HG03378 (cell line): ENCODE measurements around the gene STRAP.

Experiments
- ATAC-seq: cut with Tn5 transposase; IDR thresholded peaks from one replicate; pipeline ENCODE4 v1.9.1; 2021; ENCODE audit warnings: mild to moderate bottlenecking, moderate library complexity; ENCODE audit not compliant: unreplicated experiment

STRAP gene, protein sequence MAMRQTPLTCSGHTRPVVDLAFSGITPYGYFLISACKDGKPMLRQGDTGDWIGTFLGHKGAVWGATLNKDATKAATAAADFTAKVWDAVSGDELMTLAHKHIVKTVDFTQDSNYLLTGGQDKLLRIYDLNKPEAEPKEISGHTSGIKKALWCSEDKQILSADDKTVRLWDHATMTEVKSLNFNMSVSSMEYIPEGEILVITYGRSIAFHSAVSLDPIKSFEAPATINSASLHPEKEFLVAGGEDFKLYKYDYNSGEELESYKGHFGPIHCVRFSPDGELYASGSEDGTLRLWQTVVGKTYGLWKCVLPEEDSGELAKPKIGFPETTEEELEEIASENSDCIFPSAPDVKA

DNA sequence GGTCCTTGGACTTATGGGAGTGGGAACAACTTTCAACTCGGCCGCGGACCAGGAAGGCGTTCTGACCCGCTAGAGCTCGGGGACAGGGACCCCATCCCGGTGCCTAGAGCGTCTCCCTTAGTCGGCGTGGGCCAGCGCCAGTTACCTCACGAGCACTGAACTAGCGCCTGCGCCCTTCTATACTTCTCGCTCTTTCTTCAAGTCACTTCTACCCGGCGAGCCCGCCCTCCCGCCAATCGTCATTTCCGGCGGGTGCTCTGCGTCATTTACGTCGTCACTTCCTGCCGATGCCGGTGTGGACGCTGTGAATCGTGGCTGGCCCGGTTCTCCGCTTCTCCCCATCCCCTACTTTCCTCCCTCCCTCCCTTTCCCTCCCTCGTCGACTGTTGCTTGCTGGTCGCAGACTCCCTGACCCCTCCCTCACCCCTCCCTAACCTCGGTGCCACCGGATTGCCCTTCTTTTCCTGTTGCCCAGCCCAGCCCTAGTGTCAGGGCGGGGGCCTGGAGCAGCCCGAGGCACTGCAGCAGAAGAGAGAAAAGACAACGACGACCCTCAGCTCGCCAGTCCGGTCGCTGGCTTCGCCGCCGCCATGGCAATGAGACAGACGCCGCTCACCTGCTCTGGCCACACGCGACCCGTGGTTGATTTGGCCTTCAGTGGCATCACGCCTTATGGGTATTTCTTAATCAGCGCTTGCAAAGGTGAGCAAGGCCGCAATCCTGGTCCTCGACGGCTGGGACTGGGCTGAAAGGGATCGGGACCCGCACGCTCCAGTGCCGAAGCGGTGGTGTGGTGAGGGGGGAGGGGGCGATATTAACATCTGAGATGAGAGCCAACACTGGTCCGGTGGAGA lies at the start of gene STRAP:
Gene STRAP (plus strand): TSS at position 270 of the 854 bp plus-strand sequence. CDS start 321 bp downstream, at position 591.
- peak; percentile 97 for ATAC-seq

DNA sequence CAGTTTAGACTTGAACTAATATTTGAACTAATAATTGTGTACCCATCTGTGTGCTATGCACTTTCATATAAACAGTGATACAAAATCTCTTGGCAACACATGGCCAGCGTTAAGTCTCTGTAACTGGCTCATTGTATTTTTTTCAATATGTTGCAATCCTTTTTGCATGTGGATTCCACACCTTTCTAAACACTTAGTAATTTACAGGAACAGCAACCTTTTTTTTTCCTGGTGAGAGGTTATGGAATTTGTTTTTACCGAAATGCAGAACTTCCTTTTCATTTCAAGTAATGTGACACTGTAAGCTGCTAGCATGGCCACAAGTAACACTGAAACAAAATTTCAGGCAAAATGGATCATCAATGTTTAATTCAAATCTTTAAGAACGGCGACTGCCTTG lies 47.6 kb upstream of the STRAP start:
- no peak for ATAC-seq

DNA sequence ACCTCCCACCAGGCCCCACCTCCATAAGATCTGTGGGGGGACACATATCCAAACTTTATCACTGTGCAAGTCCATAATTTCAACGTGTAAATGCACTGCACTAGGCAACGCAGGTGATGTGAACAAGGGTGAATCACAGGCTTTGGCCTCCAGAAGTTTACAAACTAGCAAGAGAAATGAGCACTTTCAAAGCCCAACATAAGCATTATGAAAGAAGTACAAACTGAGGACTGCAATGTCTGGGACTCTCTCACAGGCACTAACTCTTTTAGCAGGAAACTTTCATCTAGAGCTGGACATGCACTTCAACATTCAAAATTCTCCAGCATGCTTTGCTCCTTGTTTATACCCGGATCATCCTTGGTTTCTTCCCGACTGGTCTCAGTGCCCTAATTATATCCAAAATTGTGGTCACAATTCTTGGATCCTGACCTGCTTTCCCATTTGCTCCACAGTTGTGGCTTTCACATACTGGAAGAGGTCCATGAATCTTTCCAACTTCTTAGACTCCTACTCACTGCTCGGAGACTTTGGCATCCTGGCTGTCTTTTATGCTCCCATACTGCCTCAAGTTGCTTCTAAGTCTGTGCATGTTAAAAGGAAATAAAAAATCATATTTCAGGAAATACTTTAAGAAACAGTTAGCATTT lies 44.9 kb upstream of the STRAP start:
- ATAC-seq, result no peak

DNA sequence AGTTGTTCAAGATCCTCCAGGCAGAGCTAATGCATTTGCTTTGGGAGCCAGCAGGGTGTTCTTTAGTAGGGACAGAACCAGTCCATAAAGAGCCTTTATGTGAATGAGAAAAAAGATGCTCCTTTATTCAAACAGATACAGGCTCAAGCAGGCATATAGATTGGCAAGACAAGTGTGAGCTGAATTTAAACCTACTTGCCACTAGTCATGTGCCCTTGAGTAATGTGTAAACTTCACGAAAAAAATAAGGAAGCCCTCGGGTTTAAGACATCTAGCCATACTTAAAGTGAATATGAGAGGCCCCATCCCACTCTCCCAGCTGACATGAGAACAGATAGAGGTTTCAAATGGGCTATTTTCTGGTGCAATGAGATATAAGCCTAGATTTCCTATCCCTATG lies 43.1 kb upstream of the STRAP start:
- ATAC-seq, result no peak

DNA sequence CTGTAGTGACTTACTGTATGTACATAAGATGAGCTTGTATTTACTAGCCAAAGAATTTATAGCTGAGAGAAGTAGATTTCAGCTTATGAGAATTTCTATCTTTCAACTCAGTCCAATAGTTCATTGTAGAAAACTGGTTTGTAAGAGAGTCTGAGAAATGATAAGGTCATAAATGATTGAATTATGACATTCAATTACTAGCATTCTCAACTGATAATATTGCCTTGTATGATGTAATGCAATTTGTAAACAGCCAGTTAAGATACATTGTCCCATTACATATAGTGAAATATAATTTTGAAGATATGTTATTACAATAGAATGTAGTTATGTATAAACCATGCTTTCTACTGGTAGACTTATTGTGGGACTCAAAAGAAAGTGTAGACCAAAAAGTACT lies 42.5 kb upstream of the STRAP start:
- ATAC-seq, result no peak

DNA sequence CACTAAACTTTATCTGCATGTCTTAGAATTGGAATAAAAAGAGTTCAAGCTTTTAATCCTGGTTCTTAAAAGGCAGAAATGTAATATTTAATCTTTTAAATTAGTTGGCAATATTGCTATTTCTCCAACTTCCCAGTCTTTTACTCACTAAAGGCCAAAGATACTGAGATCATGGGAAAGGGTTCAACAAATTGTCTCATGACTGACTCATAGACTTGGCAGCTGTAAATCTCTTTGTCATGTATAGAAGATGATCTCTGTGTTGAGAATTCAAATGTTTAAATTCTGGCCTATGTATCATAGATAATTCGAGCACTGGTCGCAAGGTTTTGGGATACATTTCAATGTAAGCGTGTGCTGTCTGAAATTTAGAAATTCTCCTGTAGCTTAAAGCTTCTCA lies 40.1 kb upstream of the STRAP start:
- no peak for ATAC-seq

DNA sequence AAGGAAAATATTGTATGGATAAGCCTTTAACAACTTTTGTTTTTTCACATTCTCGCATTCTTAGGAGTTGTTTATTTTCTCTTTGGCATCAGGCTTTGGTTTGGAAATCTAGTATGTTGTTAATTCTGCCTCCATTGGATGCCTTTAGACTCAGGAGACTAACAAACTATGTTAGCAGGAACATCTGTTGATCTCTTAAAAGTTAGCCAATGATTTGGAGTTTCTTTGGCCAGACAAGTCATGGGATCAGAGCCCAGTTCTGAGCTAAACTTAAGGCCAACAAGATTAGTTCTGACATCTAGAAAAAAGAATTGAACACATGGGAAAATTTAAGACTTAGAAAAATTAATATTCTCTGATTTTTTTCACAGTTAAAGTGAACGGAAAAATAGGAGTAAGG lies 35.3 kb upstream of the STRAP start:
- no peak for ATAC-seq

DNA sequence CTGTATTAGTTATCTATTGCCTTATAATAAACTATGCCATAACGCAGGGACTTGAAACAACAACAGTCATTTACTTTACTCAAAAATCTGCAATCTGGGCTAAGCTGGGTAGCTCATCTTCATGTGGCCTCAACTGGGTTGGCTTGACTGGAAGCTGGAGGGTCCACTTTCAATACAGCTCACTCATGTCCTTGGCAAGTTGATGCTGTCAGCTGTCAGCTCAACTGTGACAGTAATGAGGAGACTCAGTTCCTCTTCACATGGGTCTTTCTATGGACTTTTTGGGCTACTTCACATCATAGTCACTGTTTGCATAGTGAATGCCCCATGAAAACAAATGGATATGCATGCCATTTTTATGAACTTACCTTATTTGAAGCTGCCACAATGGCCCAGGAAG lies 33.6 kb upstream of the STRAP start:
- no peak for ATAC-seq

DNA sequence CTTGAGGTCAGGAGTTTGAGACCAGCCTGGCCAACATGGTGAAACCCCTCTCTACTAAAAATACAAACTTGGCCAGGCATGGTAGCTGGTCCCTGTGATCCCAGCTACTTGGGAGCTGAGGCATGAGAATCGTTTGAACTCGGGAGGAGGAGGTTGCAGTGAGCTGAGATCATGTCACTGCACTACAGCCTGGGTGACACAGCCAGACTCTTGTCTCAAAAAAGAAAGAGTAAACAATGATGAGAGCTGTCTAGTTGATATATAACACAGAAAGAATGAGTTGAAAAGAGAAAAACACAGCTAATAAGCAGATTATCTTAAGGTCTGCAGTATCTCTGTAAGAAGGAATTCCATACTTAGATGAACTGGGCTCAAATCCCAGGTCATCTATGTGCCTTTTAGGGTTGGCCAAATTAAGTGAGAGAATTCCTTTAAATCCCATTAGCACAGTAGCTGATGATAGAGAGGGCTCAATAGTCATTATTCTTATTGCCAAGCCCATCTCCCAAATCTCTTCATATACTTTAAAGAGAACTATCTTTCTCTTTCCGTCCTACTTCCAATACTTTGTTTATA lies 31.1 kb upstream of the STRAP start:
- no peak for ATAC-seq

DNA sequence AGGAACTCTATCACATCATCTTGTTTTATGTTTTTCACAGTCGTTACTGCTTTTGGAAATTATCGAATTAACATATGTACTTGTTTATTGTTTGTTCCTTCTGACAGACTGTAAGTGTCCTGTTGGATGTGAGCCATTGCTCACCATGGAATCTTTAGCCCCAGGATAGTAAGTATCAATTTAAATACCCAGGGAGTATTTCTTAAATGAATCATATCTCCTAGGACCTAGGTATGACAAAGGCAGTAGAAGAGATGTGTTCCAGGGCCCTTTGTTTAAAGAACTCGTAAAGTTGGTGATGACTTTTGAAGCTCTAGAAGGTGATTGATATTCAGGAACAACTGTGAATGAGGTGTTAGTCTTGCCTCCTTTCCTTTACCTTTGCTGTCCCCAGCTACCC lies 30.3 kb upstream of the STRAP start:
- ATAC-seq, result no peak

DNA sequence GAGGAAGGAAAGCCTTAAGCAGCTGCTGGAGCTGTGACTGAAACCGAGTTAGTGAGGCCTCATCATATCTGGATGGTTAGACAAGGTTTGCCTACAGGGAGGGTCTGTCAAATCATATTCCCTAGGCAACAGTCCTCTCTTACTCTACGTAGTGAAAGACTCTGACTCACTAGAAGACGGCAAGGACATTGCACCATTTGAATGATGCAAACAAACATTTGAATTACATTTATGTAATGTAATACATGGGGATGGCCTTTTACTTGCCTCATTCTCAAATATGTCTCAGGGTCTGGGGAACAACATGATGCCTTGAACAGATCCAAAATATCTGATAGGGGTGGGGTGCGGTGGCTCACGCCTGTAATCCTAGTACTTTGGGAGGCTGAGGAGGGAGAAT lies 29.8 kb upstream of the STRAP start:
- ATAC-seq, result no peak

DNA sequence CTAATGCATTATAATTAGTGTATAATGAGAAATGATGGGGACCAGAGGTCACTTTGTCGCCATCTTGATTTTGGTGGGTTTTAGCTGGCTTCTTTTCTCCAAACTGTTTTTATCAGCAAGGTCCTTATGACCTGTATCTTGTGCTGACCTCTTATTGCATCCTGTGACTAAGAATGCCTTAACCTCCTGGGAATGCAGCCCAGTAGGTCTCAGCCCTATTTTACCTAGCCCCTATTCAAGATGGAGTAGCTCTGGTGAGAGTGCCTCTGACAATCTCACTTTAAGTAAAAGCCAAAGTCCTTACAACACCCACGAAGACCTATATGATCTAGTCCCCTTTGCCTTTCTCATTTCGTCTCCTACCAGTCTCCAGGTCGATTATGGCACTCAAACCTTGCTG lies 28.3 kb upstream of the STRAP start:
- no peak for ATAC-seq

DNA sequence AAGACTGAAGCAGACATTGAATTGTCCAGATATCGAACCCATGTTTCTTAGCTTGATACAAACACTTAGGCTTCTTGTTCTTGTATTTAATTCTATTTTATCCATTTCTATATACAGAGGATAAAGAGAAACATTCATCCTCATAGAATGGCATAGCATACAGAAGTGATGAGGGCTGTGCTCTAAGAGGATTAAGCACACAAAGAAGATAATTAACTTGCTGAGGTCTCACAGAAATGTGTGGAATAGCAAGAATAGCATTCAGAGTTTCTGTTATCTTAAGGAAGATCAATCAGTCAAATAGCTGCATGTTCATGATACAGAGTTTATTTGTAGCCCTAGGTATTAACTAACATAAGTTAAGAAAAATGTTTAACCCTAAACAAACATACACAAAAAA lies 27.3 kb upstream of the STRAP start:
- ATAC-seq, result no peak

DNA sequence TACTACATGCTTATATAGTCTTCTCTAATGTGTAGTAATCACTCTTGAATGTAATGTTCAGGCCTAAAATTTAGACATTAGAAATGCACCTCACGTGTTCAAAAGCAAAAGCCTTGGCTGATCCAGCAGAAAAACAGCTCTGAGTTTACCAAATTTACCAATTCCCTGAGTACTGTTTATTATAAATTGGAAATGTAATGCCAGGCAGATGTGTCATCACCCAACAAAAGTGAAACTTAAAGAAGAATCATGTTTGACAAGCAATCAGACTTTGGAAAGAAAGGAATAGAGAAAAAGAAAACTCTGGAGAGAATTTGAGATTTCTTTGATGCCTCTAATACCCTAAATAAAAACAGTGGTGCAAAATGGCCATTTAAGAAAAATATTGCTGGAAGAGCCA lies 26.5 kb upstream of the STRAP start:
- ATAC-seq, result no peak

DNA sequence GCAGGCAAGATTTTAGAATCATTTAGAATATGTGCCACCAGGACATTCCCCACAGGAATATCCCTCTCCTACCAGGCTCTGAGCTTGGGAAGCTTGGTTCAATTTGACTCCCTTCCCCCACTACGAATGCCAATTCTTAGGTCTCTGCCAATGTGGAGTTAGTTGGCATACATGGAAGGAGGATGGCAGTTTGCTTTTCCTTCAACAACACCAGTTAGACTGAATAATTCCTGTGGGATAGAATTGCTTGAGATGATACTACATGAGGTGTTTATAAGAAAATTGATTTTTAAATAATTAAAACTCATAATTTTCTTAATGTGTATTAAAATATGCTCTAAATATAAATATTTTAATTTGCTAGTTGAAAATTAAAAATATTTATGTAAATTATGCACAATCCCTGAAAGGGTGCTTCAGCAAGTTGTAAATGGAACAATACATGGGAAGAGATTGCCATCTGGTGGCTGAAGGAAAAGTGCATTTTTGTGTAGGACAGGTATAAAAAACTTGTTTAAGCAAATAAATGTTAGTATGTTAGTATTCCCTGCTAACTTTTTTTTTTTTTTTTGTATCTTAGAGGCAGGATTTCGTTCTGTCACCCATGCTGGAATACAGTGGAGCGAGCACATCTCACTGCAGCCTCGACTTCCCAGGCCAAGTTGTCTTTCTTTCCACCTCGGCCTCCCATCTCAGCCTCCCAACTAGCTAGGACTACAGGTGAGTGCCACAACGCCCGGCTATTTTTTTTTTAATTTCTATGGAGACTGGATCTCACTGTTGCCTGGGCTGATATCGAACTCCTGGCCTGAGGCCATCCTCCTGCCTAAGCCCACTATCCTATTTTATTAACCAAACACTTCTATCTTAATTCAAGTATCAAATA lies 25.8 kb upstream of the STRAP start:
- ATAC-seq, result no peak

DNA sequence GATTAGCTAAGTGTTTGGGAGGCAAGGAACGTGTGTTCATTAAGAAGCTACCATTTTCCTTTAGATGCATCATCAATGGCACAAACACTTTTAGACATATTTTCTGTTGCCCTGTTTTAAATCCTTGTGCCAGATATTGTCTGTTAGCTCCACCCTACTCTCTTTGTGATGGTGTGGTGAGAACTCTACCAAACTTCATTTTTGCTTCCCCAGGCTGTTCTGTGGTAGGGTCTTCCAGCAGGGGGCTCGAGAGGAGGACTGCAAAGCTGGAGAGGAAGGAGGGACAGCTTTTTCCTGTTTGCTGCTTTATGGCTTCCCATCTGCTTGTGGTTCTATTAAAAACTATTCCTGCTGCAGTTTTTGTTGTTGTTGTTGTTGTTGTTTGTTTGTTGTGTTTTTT lies 23.8 kb upstream of the STRAP start:
- no peak for ATAC-seq

DNA sequence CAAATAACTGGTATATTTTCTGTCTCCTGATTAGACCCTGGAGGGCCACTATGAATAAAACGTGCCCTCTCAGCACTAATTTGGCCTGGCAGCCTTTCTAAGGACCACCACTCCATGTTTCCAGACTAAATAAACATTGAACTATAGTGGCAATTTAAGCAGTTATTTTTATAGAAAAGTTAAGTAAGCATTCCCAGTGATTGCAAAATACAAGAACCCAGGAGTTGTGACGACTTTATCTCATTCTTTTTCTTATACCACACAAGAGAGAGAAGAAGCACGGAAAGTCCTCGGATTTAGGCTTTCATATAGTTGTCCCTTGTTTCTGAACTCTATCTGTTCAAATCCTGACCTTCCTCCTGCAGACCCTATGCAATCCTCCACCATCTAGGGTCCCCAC lies 23.1 kb upstream of the STRAP start:
- no peak for ATAC-seq

DNA sequence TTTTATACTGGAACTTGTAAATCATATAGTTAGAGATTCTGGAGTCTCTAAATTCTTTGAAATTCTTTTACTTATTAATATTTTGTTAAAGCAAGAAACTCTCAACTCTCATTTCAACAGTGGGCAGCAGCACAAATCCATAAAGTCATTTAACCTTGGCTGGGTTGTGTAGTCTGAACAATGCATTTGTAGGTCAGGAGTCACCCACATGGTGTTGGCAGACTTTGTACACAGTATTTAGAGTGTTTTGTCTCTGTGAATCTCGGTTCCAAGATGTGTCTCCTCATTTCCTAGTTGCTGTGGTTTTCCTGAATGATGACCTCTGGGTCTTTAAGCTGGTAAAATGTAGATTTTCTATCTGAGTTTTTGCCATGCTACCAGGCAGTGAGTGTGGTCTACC lies 20.8 kb upstream of the STRAP start:
- ATAC-seq, result no peak

DNA sequence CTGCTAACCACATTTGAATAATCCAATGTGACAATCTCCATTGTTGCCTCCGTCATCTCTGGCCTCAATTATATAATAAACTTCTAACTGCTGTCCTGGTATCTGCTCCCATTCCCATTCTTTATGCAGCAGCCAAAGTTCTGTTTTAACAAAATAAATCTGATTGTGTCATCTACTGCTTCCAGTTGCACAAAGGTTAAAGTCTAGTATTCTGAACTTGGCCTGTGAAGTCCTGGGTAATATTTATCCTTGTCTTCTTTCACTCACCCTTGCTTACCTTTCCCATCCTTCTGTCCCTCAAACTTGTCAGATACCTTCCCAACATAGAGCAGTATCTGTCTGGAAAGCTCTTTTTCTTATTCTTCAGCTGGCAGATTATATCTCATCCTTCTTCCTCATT lies 19.3 kb upstream of the STRAP start:
- no peak for ATAC-seq

DNA sequence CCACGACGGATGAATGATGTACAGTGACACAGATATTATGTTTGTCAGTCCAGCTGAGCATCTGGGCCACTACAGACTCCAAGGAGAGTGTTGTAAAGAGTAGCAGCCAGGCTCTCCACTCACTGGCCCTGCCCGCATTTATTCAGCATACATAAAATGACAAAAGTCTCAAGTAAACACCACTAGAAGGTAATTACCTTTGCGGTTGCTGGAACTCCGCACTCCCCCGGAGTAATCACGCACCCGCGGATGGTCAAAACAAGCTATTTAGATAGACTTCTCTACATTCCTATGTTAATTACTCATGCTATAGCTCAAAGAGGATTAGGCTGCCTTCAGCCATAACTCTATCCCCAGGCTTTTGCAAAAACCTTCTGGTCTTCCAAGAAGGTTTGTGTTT lies 18.8 kb upstream of the STRAP start:
- no peak for ATAC-seq

DNA sequence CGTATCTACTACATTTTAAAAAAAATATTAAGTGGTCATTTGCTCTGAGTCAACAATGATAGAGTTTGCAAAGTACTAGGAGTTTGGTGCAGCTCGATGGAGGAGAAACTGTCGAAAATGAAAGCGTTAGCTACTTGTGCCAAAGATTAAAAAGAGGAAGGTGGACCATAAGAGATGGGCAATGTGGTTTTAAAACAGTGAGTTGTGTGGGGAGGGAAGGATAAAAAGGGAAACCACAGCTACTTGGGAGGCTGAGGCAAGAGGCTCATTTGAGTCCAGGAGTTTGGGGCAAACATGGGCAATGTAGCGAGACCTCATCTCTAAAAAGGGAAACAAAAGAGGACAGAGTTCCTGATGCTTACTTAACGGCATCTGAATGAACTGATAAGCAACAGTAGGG lies 18.2 kb upstream of the STRAP start:
- ATAC-seq, result peak; percentile 95
